NB4 (cell line): ENCODE results near the gene ENAH.
"Not testable (repeated sequence)": the region's sequence is repeated elsewhere in the genome, so short reads cannot be mapped to it uniquely, and the experiment has no call there.

ENCODE experiments used
- DNase-seq: peaks from one replicate; pipeline ENCODE4 v3.0.0; 2010; ENCODE audit warnings: low read depth
- H3K4me3 ChIP-seq: one replicate; pipeline ENCODE4 v1.5.1; 2011; ENCODE audit warnings: mild to moderate bottlenecking, low read depth, low read length, moderate library complexity
- CTCF ChIP-seq: IDR thresholded peaks from one replicate; pipeline ENCODE4 v1.5.1; 2012; ENCODE audit warnings: low read depth, low read length
- MYC ChIP-seq: IDR thresholded peaks from 2 replicates; pipeline ENCODE4 v1.6.1; 2011; ENCODE audit warnings: low read depth, low read length
- POLR2A ChIP-seq: IDR thresholded peaks from 2 replicates; pipeline ENCODE4 v1.6.1; 2011; ENCODE audit warnings: mild to moderate bottlenecking; ENCODE audit not compliant: insufficient read length; ENCODE audit errors: extremely low read depth
- TF ChIP-seq, protein P1 (sequence below): IDR thresholded peaks from 2 replicates; pipeline ENCODE4 v1.6.1; 2011; ENCODE audit warnings: low read depth, low read length

The ENAH gene

GRCh38 chr1:225638853-225639252 lies 14.1 kb downstream of the ENAH start:
- no peak overlapping the region for H3K4me3 ChIP-seq
- no peak for DNase-seq
- no peak for TF ChIP-seq MYC
- TF ChIP-seq POLR2A = no peak

DNA sequence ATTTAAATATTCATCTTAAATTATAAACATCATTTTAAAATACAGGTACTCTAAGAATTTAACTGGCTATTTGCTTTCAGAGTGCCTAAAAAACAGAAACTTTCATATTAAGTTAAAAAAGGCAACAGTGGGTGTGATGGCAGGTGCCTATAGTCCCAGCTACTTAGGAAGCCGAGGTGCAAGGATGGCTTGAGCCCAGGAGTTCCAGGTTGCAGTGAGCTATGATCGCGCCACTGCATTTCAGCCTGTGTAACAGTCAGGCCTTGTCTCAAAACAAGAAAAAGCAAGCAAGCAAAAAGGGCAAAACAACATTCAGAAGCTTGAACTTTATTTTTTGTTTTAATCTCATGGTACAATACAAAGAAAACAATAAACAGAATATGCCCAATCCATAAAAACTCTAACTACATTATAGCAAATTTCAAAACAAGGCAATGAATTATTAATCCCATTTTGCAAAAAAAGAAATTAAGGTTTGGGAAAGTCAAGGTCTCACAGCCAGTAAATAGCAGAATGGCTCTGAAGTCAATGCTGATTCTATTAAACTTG lies 15.2 kb downstream of the ENAH start:
- no peak for DNase-seq
- H3K4me3 ChIP-seq = no peak overlapping the region
- TF ChIP-seq POLR2A (no peak), MYC (no peak), CTCF (no peak)
- TF ChIP-seq, protein P1, sequence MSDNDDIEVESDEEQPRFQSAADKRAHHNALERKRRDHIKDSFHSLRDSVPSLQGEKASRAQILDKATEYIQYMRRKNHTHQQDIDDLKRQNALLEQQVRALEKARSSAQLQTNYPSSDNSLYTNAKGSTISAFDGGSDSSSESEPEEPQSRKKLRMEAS = no peak

- DNase-seq, H3K4me3 ChIP-seq: not testable (repeated sequence)
Measured at GRCh38 chr1:225636992-225637391, 15.9 kb downstream of the ENAH start.

DNA sequence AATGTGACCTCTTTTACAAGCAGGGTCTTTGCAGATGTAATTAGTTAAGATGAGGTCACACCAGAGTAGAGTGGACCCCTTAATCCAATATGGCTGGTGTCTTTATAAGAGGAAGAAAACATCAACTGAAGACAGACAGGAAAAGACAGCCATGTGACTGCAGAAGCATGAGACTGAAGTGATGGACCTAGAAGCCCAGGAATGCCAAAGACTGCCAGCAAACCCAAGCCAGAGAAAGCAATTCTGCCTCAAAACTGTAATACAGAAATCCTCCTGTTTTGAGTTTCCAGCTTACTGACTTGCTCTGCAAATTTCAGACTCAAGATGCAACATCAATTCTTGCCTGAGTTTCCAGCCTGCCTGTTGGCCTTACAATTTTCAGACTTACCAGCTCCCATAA lies 17.3 kb downstream of the ENAH start:
- H3K4me3 ChIP-seq = no peak overlapping the region
- no peak for DNase-seq
- TF ChIP-seq, protein P1 = no peak
- TF ChIP-seq MYC = no peak
- TF ChIP-seq CTCF = no peak
- TF ChIP-seq POLR2A = no peak

DNA sequence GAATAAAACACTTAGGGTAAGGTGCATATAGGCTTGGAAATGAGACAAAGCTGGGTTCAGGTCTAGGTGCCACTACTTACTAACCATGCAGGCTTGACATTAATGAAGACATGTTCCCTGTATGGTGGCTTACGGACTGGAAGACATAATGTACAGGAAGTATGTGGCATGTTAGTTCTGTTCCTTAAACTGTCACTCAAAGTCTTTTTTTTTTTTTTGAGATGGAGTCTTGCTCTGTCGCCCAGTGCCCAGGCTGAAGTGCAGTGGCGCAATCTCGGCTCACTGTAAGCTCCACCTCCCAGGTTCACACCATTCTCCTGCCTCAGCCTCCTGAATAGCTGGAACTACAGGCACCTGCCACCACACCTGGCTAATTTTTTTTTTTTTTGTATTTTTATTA lies 20.1 kb downstream of the ENAH start:
- not testable (repeated sequence) for DNase-seq

GRCh38 chr1:225631021-225631663 lies 21.8 kb downstream of the ENAH start:
- no peak overlapping the region for H3K4me3 ChIP-seq
- TF ChIP-seq, protein P1 = no peak
- TF ChIP-seq MYC = no peak
- DNase-seq = no peak

More for the DNA sequence above, 20.1 kb downstream of the ENAH start:
- not testable (repeated sequence) for H3K4me3 ChIP-seq

GRCh38 chr1:225629483-225629882 lies 23.4 kb downstream of the ENAH start:
- DNase-seq = no peak
- no peak for TF ChIP-seq POLR2A
- TF ChIP-seq CTCF = no peak
- TF ChIP-seq, protein P1 = no peak
- no peak for TF ChIP-seq MYC

DNA sequence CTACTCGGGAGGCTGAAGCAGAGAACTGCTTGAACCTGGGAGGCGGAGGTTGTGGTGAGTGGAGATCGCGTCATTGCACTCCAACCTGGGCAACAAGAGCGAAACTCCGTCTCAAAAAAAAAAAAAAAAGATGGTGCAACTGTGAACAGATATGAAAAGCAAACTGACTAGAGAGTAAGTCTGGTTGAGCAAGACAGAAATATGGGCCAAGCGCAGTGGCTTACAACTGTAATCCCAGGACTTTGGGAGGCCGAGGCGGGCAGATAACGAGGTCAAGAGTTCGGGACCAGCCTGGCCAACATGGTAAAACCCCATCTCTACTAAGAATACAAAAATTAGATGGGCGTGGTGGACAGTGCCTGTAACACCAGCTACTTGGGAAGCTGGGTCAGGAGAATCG lies 24.1 kb downstream of the ENAH start:
- not testable (repeated sequence) for DNase-seq

More at GRCh38 chr1:225629483-225629882, 23.4 kb downstream of the ENAH start:
- no peak overlapping the region for H3K4me3 ChIP-seq

More for the DNA sequence above, 24.1 kb downstream of the ENAH start:
- not testable (repeated sequence) for H3K4me3 ChIP-seq
